Eye (tissue), 1 donor: ENCODE results near the gene CD47.

Experiments used
- DNase-seq: peaks from one replicate; pipeline ENCODE4 v3.0.0-alpha.2; 2015

CD47 gene

GRCh38 chr3:108008931-108009639 lies 81.7 kb downstream of the CD47 start:
- DNase-seq, result no peak

GRCh38 chr3:108008106-108008505 lies 82.7 kb downstream of the CD47 start:
- no peak for DNase-seq

- no peak for DNase-seq
Observed at GRCh38 chr3:108006881-108007331, 83.9 kb downstream of the CD47 start.

GRCh38 chr3:108006077-108006771 lies 84.6 kb downstream of the CD47 start:
- no peak for DNase-seq

- no peak for DNase-seq
Observed at GRCh38 chr3:108004647-108005046, 86.2 kb downstream of the CD47 start.

- no peak for DNase-seq
Observed at GRCh38 chr3:108001457-108001856, 89.4 kb downstream of the CD47 start.

- DNase-seq, result no peak
Observed at GRCh38 chr3:107999215-107999775, 91.5 kb downstream of the CD47 start.

GRCh38 chr3:107997671-107998070 lies 93.2 kb downstream of the CD47 start:
- peak; percentile 96 for DNase-seq

- DNase-seq, result no peak
Observed at GRCh38 chr3:107995823-107996222, 95.0 kb downstream of the CD47 start.

GRCh38 chr3:107994956-107995715 lies 95.7 kb downstream of the CD47 start:
- no peak for DNase-seq

- no peak for DNase-seq
Observed at GRCh38 chr3:107994181-107994580, 96.7 kb downstream of the CD47 start.

- no peak for DNase-seq
Observed at GRCh38 chr3:107993771-107994170, 97.1 kb downstream of the CD47 start.
